Measurements from ENCODE around the gene GSTO2. TPM values are rescaled to one million over a fixed set of nuclear protein-coding genes. Genes with fewer than 3 reads are reported as not detected.

GSTO2 gene
- total RNA-seq, 1 donor from 2014 or later, result 0.32 TPM

DNA sequence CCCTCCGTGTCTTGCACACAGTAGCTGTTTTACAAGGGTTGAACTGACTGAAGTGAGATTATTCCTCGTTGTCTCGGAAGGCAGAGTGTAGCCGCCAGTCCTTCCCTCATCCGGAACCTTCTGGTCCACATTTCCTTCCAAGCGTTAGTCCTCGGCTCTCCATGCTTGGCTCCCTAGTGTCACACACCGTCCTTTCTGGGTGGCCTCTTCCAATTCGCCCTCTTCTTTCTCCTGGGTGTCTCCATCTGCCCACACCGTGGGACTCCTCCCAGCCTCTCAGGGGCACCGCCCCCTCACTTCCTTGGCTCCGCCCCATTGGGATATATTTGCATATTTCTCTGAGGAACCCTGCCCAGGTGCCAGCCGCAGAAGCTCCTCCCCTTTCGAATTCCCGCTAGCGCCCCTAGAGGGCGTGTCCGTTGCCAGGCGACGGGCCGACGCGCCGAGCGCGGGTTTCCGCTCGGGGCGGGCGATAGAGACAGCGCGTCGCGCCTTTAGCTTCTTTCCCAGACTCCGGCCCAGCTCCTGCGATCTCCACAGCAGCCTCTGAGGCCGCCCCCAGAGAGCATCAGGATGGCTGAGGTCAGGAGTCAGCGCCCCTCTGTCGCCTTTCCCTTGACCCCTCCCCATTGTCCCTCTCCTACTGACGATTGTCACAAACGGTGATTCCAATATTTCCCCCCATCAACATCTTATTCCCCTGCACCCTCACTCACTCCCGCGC lies 84.5 kb downstream of the GSTO2 start, which contains the start of gene CFAP58:
Gene CFAP58 (plus strand): TSS at position 509 of the 724 bp plus-strand sequence. CDS start 65 bp downstream, at position 574.
- TF ChIP-seq, protein P1, sequence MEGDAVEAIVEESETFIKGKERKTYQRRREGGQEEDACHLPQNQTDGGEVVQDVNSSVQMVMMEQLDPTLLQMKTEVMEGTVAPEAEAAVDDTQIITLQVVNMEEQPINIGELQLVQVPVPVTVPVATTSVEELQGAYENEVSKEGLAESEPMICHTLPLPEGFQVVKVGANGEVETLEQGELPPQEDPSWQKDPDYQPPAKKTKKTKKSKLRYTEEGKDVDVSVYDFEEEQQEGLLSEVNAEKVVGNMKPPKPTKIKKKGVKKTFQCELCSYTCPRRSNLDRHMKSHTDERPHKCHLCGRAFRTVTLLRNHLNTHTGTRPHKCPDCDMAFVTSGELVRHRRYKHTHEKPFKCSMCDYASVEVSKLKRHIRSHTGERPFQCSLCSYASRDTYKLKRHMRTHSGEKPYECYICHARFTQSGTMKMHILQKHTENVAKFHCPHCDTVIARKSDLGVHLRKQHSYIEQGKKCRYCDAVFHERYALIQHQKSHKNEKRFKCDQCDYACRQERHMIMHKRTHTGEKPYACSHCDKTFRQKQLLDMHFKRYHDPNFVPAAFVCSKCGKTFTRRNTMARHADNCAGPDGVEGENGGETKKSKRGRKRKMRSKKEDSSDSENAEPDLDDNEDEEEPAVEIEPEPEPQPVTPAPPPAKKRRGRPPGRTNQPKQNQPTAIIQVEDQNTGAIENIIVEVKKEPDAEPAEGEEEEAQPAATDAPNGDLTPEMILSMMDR (IDR thresholded peaks at IDR 0.05), result peak; percentile 86
- no peaks in the 10 kb centered on the region for H3K9me3 Mint-ChIP-seq (ENCODE audit: low read depth)
- H3K27me3 Mint-ChIP-seq (ENCODE audit: low read depth), result peaks cover 9% of the 10 kb centered on the region
- H3K27ac Mint-ChIP-seq (ENCODE audit: unreplicated experiment), result no peak within 1 kb of the TSS
- H3K4me1 Mint-ChIP-seq (ENCODE audit: low read depth), result no peaks in the 10 kb centered on the region
- DNase-seq (ENCODE audit: low spot score), result no peak
- no peak within 1 kb of the TSS for H3K4me3 Mint-ChIP-seq (ENCODE audit: unreplicated experiment)
- no peaks in the 10 kb centered on the region for H3K36me3 Mint-ChIP-seq (ENCODE audit: low read depth)

Small RNA genes lying within 50 kb of the gene (microRNA-seq; reads per million reads assigned to microRNA genes)
- gene MIR4482 (ENCODE audit: borderline number of aligned reads), result not detected

Other genes with a start within 250 kb of the GSTO2 start
- gene COL17A1, start 183.3 kb upstream of the GSTO2 start, total RNA-seq, result not detected in 3 replicates
- 3.7 to 5.5 TPM (median 4.6 TPM) in 3 replicates for gene SFR1, start 147.0 kb upstream of the GSTO2 start, total RNA-seq
- gene CFAP43, start 36.8 kb upstream of the GSTO2 start, total RNA-seq, result 0.15 to 0.17 TPM in 2 of 3 replicates, not detected in the other
- gene GSTO1, start 14.3 kb upstream of the GSTO2 start, total RNA-seq, result 57.0 to 78.2 TPM (median 61.8 TPM) in 3 replicates
- gene ITPRIP, start 69.3 kb downstream of the GSTO2 start, total RNA-seq, result 10.3 to 14.5 TPM (median 14.1 TPM) in 3 replicates
- gene CFAP58, start 84.6 kb downstream of the GSTO2 start, total RNA-seq, result 0.13 to 0.27 TPM (median 0.15 TPM) in 3 replicates

Data from chondrocyte (in vitro differentiated cells).